ENCODE results near the gene TKT. TPM values are rescaled to one million over a fixed set of nuclear protein-coding genes. Genes with fewer than 3 reads are reported as not detected.

TKT gene
- total RNA-seq, 6 experiments from 2014 or later, result 335 to 562 (median 471) TPM

DNA sequence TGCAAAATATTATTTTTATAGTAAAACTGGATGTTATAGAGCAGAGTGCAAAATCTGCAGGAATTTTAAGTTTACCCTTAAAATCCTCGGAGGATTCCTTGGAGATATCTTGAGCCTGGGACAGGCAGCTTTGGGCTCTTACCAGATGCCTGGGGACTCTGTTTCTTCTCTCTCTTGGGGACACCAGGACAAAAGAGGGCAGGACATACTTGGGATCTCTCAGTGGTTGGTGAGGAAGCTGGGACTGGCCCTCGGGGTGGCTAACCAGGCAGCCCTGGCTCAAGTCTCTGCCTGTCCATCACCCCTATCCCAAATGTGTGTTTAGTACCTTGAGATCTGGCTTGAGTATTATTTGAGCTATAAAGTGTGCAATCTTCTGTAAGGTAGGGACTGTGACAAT is 38.6 kb downstream of the TKT start:
- no peak overlapping the region for H3K27ac Mint-ChIP-seq
- TF ChIP-seq, protein P1, sequence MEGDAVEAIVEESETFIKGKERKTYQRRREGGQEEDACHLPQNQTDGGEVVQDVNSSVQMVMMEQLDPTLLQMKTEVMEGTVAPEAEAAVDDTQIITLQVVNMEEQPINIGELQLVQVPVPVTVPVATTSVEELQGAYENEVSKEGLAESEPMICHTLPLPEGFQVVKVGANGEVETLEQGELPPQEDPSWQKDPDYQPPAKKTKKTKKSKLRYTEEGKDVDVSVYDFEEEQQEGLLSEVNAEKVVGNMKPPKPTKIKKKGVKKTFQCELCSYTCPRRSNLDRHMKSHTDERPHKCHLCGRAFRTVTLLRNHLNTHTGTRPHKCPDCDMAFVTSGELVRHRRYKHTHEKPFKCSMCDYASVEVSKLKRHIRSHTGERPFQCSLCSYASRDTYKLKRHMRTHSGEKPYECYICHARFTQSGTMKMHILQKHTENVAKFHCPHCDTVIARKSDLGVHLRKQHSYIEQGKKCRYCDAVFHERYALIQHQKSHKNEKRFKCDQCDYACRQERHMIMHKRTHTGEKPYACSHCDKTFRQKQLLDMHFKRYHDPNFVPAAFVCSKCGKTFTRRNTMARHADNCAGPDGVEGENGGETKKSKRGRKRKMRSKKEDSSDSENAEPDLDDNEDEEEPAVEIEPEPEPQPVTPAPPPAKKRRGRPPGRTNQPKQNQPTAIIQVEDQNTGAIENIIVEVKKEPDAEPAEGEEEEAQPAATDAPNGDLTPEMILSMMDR (IDR thresholded peaks at IDR 0.05), result no peak
- H3K4me1 Mint-ChIP-seq (ENCODE audit: low read depth), result peaks cover 13% of the 10 kb centered on the region
- H3K9me3 Mint-ChIP-seq, result no peaks in the 10 kb centered on the region
- no peak overlapping the region for H3K4me3 Mint-ChIP-seq
- peaks cover 26% of the 10 kb centered on the region for H3K27me3 Mint-ChIP-seq (ENCODE audit: insufficient read depth)
- peaks cover 9% of the 10 kb centered on the region for H3K36me3 Mint-ChIP-seq (ENCODE audit: low read depth)
- DNase-seq, result no peak

DNA sequence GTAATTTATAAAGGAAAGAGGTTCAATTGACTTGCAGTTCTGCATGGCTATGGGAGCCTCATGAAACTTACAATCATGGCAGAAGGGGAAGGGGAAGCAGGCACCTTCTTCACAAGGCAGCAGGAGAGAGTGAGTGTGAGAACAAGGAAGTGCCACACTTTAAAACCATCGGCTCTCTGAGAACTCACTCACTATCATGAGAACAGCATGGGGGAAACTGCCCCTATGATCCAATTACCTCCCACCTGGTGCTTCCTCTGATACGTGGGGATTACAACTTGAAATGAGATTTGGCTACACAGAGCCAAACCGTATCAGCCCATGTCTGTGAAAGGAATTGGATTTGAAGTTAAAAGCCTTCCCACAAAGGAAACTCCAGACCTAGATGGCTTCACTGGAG is 39.1 kb downstream of the TKT start:
- Mint-ChIP-seq H3K9me3 (no peaks in the 10 kb centered on the region), H3K36me3 (ENCODE audit: low read depth) (peaks cover 8% of the 10 kb centered on the region), H3K4me3 (no peak overlapping the region), H3K27me3 (ENCODE audit: insufficient read depth) (peaks cover 26% of the 10 kb centered on the region), H3K4me1 (ENCODE audit: low read depth) (peaks cover 13% of the 10 kb centered on the region), H3K27ac (no peak overlapping the region)
- TF ChIP-seq, protein P1 (IDR thresholded peaks at IDR 0.05), result no peak
- DNase-seq, result no peak

DNA sequence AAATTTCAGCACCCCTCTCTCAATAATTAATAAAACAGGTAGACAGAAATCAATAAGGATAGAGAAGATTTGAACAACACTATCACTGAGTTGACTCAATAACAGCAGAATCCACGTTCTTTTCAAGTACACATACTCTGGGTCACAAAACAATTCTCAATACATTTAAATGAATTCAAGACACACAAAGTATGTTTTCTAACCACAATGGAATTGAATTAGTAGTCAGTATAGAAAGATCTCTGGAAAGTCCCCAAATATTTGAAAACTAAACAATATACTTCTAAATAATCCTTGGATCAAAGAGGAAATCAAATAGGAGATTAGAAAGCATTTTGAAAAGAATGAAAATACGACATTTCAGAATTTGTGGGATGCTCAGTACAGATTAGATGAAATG is 40.0 kb downstream of the TKT start:
- H3K9me3 Mint-ChIP-seq, result no peaks in the 10 kb centered on the region
- DNase-seq, result no peak
- H3K27ac Mint-ChIP-seq, result no peak overlapping the region
- peaks cover 20% of the 10 kb centered on the region for H3K27me3 Mint-ChIP-seq (ENCODE audit: insufficient read depth)
- peaks cover 13% of the 10 kb centered on the region for H3K4me1 Mint-ChIP-seq (ENCODE audit: low read depth)
- TF ChIP-seq, protein P1 (IDR thresholded peaks at IDR 0.05), result no peak
- no peak overlapping the region for H3K4me3 Mint-ChIP-seq
- H3K36me3 Mint-ChIP-seq (ENCODE audit: low read depth), result peaks cover 8% of the 10 kb centered on the region

DNA sequence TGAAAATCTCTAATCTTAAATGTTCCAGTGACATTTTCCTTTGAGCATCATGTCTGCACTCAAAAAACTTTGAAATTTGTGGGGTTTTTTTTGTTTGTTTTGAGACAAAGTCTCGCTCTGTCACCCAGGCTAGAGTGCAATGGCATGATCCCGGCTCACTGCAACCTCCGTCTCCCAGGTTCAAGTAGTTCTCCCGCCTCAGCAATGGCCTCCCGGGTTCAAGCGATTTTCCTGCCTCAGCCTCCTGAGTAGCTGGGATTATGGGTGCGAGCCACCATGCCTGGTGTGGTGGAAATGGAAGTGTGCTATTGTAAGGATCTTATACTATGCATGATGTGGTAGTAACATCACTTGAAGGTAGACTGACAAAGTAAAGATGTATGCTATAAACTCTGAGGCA is 42.5 kb downstream of the TKT start:
- H3K27ac Mint-ChIP-seq, result no peak overlapping the region
- H3K4me1 Mint-ChIP-seq (ENCODE audit: low read depth), result peaks cover 6% of the 10 kb centered on the region
- peaks cover 22% of the 10 kb centered on the region for H3K9me3 Mint-ChIP-seq
- TF ChIP-seq, protein P1 (IDR thresholded peaks at IDR 0.05), result no peak
- H3K4me3 Mint-ChIP-seq, result no peak overlapping the region
- H3K36me3 Mint-ChIP-seq (ENCODE audit: low read depth), result peaks cover 14% of the 10 kb centered on the region
- DNase-seq, result no peak
- peaks cover 10% of the 10 kb centered on the region for H3K27me3 Mint-ChIP-seq (ENCODE audit: insufficient read depth)

DNA sequence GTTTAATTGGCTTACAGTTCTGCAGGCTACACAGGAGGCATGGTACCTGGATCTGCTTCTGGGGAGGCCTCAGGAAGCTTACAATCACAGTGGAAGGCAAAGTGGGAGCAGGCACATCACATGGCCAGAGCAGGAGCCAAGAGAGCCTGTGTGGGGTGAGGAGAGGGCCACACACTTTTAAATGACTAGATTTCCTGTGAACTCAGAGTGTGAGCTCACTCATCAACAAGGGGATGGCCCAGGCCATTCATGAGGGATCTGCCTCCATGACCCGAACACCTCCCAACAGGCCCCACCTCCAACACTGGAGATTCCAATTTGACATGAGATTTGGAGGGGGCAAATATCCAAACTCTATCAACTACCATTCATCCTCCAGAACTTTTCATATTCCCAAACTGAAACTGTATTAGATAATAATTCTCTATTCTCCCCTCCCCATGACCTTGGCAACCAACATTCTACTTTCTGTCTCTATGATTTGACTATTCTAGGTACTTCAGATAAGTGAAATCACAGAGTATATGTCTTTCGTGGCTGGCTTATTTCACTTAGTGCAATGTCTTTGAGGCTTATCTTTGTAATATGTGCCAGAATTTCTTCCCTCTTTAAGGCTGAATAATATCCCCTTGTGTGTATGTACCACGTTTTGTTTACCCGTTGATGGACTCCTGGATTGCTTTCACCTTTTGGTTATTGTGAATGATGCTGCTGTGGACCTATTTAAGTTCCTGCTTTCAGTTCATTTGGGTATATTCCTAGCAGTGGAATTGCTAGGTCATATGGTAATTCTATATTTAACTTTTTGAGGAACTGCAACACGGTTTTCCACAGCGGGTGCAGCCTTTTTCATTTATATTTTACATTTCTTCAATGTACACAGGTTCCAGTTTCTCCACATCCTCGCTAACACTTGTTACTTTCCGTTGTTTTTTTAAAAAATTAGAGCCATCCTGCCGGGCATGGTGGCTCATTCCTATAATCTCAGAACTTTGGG is 43.8 kb downstream of the TKT start:
- TF ChIP-seq, protein P1 (IDR thresholded peaks at IDR 0.05), result no peak
- Mint-ChIP-seq H3K9me3 (peaks cover 32% of the 10 kb centered on the region), H3K4me3 (no peak overlapping the region), H3K36me3 (ENCODE audit: low read depth) (peaks cover 14% of the 10 kb centered on the region), H3K27me3 (ENCODE audit: insufficient read depth) (peaks cover 6% of the 10 kb centered on the region), H3K27ac (no peak overlapping the region), H3K4me1 (ENCODE audit: low read depth) (peaks cover 6% of the 10 kb centered on the region)
- DNase-seq, result no peak
